NCI-H446 (cell line): ENCODE results near the gene WDR5.

Experiments used
- DNase-seq, 2 experiments: peaks; one replicate each; lab custom pipeline; 2025; lab: John Stamatoyannopoulos, UW

The WDR5 gene

GRCh38 chr9:134158753-134159392, 23.0 kb downstream of the WDR5 start:
- no peak for DNase-seq

DNA sequence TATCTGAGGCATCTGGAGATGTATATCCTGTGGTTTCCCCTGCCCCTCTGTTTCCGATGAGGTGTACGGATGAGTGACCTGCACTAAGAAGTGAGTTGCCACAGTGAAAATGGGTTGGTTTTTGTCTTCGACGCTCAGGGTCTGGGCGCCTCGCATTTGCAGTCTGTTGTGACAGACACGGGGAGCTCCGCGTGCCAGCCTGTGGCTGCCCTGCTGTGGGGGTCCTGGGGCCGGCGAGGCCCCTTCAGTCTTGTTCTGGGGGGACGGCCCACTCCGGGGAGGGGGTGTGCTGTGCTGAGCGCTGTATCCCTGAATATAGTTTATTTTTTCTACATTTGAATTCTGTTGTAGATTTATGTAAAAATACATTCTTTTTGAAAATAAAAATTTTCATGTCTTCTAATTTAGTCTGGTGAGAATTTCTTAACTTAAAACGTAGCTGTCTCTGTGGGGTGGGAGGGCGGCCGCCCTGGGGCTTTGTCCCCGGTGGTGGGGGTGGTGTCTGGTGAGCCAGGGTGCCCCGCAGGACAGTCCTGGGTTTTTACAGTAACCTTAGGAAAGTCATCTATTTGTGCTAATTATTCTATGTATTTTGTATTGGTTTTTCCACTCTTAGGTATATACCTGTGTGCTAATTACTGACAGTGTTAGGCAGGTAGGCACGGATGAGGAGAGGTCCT, 23.8 kb downstream of the WDR5 start:
- DNase-seq, result no peak

- no peak for DNase-seq
Measured at GRCh38 chr9:134161647-134162046, 25.8 kb downstream of the WDR5 start.

- DNase-seq, result no peak
Measured at GRCh38 chr9:134162212-134162775, 26.4 kb downstream of the WDR5 start.

DNA sequence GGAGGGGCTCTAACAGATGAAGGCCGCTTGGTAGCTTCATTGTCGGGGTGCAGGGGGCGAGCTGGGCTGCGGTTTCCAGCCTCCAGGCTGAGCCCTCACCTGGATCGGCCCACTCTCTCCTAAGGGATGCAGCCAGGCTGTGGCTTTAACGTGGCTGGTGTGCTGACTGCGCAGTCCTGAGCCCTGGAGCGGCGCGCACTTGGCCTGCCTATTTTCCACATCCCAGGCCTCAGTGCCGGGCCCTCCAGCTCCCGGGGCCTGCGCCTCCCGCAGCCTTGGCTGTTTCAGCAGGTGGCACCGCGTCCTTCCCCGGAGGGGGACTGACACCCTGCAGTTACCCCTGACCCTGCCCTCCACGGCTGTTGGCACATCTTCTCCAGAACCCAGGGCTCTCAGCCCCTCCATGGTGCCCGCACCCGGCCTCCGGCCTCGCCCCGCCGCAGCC, 27.1 kb downstream of the WDR5 start:
- DNase-seq, result no peak

- DNase-seq, result no peak
Measured at GRCh38 chr9:134163371-134164196, 27.7 kb downstream of the WDR5 start.

DNA sequence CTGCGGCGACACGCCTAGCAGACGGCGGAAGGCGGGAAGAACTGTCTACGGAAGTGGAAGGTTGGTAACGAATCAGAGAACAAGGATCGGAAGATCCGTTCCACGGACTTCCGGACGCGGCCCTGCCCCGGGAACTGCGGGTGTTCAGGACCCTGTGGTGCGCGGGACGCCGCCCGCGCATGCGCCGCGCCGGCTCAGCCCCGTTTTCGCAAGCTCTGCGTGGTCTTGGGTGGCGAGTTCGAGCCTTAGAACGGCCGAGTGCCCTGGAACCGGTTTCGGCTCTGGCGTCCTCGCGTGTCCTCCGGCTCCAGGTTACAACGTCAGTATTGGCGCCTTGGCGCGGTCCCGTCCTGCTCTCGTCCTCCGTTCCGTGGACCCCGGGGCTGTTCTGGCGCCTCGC, 29.0 kb downstream of the WDR5 start:
- DNase-seq, result no peak

DNA sequence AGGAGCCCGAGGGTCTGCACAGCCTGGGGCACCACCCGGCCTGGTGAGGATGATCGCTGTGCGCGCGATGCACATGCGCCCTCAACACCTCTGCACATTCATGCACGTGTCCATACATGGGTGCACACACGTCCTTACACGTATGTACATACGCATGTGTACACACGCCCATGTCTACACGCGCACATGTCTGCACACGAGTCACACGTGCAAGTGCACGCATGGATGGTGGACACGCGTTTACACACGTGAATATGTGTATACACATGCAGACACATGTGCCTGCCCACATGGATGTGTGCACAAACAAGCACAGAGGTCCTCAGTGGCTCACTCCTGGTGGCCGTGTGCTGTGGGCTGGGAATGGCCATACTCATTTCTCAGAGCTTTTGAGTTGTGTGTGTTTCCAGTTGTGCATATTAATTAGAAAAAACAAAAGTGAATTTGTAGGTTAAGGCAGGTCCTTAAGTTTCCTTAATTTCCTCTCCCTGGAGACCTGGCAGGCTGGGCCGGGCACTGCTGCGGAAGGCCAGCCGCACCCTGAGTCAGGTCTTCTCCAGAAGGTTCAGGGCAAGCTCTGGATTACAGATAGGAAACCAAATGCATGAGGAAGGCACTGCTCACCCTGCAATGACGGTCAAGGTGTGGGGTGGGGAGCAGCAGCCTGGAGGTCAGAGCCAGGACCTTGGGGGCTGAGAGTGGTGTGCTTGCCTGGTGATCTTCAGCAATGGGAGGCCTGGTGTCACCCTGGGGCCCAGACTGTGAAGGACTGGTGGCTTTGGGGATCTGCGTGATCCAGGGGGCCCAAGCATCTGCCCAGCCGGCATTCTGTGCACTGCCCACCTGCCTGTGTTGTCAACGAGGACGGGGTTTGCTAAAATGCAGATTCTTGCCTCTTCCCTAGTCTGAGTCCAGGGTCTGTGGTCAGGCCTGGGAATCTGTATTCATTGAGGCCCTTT, 29.8 kb downstream of the WDR5 start:
- no peak for DNase-seq

- DNase-seq, result no peak
Measured at GRCh38 chr9:134166374-134166773, 30.5 kb downstream of the WDR5 start.

DNA sequence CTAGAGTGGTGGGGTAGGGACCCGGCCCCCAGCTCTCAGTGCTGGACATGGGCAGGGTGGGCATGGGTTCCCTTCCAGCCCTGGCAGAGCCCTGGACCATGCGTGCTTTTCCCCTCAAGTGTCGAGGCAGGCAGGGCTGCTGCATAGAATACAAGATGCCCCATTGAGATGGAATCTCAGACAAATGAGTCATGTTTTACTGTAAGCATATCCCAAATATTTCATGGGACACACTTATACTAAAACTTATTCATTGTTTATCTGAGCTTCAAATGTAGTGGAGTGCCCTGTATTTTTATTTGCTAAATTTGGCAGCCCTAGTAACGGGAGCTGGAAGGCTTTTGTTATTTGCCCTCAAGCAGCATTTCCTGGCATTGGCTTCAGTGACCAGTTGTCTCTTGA, 31.6 kb downstream of the WDR5 start:
- no peak for DNase-seq

DNA sequence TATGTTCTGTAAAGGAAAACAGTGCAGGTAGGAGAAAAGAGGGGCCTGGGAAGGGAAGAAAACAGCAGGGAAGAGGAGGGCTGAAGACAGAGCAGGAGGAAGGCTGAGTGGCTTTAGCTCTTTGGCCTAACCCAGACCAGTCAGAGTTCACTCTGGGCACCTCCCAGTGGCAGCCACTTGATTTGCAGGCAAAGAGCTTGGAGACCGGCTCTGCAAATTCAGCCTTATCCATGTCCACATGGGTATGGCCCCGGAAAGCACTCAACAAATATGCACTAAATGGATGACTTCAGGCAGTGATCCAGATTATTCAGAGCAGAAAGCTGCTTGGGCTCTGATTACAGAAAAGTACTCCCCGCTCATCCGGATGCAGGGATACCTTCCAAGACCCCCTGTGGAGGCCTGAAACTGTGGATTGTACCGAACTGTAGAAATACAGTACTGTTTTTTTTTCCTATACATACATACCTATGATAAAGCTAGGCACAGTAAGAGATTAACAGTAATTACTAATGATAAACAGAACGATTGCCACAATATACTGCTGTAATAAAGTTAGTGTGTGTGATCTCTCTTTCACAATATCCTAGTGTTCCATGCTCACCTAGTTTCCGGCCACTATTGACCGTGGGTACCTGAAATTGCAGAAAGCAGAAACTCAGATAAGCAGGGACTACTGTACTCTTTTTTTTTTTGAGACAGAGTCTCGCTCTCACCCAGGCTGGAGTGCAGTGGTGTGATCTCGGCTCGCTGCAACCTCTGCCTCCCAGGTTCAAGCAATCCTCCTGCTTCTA, 33.1 kb downstream of the WDR5 start:
- no peak for DNase-seq

DNA sequence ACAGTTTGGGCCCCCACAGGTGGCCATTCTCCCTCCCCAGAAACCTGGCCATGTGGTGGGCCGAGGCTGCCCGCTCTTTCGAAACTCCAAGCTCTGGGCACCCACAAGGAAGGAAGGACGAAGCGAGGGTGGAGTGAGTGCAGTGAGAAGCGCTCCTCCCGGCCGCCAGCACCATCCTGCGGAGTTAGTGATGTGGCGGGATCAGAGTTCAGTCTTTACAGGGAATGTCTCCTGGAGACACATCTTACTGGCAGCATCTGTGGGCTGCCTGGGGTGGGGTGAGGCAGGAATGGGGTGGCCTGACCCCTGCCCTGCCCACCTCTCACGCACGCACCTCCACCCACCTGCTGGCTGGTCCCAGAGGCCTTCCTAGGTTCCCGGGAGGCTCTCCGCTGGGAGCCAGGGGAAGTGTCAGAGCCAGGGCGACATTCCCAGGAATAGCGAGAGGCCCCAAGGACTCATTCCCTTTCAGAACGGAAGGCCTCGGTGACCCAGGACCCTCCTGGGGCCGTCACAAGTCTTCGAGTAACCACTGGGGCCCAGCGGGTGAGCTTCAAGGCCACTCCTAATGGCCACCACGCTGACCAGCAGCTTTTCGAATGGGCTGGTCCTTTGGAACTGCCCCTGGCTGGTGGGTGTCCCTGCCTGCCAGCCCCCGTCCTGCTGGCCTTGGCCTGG, 34.0 kb downstream of the WDR5 start:
- DNase-seq, result no peak

DNA sequence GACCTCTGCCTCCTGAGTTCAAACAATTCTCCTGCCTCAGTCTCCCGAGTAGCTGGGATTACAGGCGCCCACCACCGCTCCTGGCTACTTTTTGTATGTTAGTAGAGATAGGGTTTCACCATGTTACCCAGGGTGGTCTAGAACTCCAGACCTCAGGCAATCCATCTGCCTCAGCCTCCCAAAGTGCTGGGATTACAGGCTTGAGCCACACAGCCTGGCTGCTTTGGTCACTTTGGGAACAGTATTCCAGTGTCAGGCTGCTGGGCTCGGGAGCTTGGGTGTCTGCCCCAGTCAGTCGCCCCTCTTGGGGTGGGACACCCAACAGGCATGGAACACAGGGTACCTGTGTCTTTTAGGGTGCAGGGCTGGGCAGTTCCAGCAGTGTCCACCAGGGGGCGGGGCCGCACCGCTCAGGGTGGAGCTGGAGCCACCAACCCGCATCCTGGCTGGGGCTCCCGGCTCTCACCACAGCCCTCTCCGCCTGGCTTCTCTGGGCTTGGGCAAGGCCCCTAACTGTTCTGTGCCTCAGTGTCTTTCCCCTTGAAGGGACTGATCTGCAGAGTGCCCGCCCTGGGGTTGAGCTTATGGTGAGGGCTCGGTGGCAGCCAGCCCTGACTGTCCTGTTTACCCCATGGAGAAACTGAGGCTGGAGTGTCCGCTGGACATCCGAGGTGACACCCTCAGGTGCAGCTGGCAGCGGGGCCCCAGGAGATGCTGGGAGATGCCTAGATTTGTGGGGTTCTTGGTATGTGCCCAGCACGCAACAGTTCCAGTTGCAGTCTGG, 34.8 kb downstream of the WDR5 start:
- no peak for DNase-seq

DNA sequence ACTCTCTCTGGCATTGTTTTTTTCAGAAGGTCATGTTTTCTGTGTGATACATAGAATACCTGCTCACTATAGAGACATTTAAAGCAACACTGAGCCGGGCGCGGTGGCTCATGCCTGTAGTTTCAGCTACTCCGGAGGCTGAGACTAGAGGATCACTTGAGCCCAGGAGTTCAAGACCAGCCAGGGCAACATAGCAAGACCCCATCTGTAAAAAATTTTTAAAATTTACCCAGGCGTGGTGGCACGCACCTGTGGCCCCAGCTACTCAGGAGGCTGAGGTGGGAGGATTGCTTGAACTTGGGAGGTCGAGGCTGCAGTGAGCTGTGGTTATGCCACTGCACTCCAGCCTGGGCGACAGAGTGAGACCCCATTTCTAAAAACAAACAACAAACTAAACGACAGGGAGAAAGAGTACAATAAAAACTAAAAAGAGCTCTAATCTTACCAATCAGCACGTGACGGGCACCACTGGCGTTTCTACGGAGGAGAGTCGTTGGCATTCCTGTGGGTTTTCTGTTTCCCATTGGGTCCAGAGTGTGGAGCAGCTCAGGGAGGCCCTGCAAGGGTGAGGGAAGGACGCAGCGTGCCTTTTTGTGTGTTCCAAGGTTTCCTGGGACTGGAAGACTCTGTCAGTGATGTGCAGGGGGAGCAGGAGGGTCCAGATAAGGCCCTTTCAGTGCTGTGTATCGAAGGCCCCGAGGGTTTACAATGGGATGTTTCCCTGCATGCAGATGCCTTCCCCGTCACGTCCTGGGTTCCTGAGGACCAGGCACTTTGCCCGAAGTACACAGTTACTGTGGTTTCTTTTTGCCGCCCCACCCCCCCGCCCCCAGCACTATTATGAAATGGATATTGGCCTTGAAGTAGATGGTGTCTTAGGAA, 35.7 kb downstream of the WDR5 start:
- DNase-seq, result no peak

GRCh38 chr9:134172198-134173126, 36.6 kb downstream of the WDR5 start:
- DNase-seq, result no peak

- DNase-seq, result no peak
Measured at GRCh38 chr9:134173127-134174072, 37.5 kb downstream of the WDR5 start.
